Endothelial cell of umbilical vein (primary cell): ENCODE results near the gene LHX4. TPM values are rescaled to one million over a fixed set of nuclear protein-coding genes. Genes with fewer than 3 reads are reported as not detected.

ENCODE experiments used
- BruUV-seq: library from RNA; stranded (reverse); fragments of 400-500 nt; replicated peaks from 2 replicates; lab custom pipeline; 2021; lab: Mats Ljungman, UMichigan
- CTCF ChIA-PET: fragments of 300-600, 350-600 bp; sonication (Branson Sonifier 250); formaldehyde crosslinking; loops from one replicate; lab custom pipeline; 2021; ENCODE audit warnings: antibody characterized with exemption, inconsistent platforms; lab: Charles Lee
- POLR2A ChIA-PET: fragments of 300-600, 350-600 bp; sonication (Branson Sonifier 250); formaldehyde crosslinking; loops from one replicate; lab custom pipeline; 2021; ENCODE audit warnings: antibody characterized with exemption, inconsistent platforms; lab: Charles Lee
- DNase-seq: peaks from one replicate; pipeline ENCODE4 v3.0.0-alpha.2; 2011; ENCODE audit warnings: low read depth, low spot score
- FAIRE-seq: peaks from 2 replicates; lab custom pipeline; 2011; peaks lifted over from hg19 to GRCh38; lab: Jason Lieb, UNC
- H2AFZ ChIP-seq: 2 replicates; pipeline ENCODE4 v1.6.0; 2012; ENCODE audit warnings: low read depth, low read length, control low read depth, inconsistent platforms
- H3K27ac ChIP-seq: 2 replicates; pipeline ENCODE4 v1.5.1; 2011; ENCODE audit warnings: low read depth, mild to moderate bottlenecking, control low read depth, low read length, moderate library complexity; ENCODE audit not compliant: insufficient read depth
- H3K27me3 ChIP-seq, 2 experiments: 2 replicates each; pipeline versions ENCODE4 v1.6.0 to v1.6.1; 2011; ENCODE audit warnings: low read length in 2 of 2, mixed read lengths in 1 of 2; ENCODE audit not compliant: control insufficient read depth in 2 of 2, insufficient read depth in 2 of 2
- H3K36me3 ChIP-seq, 2 experiments: 2 replicates in 1 of 2; 3 replicates in 1 of 2; pipeline ENCODE4 v1.5.1; 2011; ENCODE audit warnings: low read length in 2 of 2, mild to moderate bottlenecking in 1 of 2, moderate library complexity in 1 of 2; ENCODE audit not compliant: control insufficient read depth in 2 of 2, insufficient read depth in 2 of 2; ENCODE audit errors: extremely low read depth in 1 of 2
- H3K4me1 ChIP-seq: 3 replicates; pipeline ENCODE4 v1.5.1; 2011; ENCODE audit warnings: mild to moderate bottlenecking, low read length; ENCODE audit not compliant: control insufficient read depth, insufficient read depth; ENCODE audit errors: extremely low read depth
- H3K4me2 ChIP-seq: 2 replicates; pipeline ENCODE4 v1.6.1; 2011; ENCODE audit warnings: low read length, control low read depth, mixed read lengths; ENCODE audit not compliant: insufficient read depth
- H3K4me3 ChIP-seq, 3 experiments: fragments of 200-600 bp in 1 of 3; sonication (generic), shearing (Covaris generic) in 1 of 3; replicated peaks in 1 of 3; 2 replicates each; pipeline ENCODE4 v1.5.1; 2011 to 2016; ENCODE audit warnings: control low read depth in 3 of 3, low read length in 3 of 3, mild to moderate bottlenecking in 2 of 3, inconsistent platforms in 1 of 3, low read depth in 1 of 3, moderate library complexity in 1 of 3; ENCODE audit not compliant: insufficient read depth in 1 of 3
- H3K79me2 ChIP-seq: 2 replicates; pipeline ENCODE4 v1.6.0; 2012; ENCODE audit warnings: low read length, inconsistent platforms; ENCODE audit not compliant: control insufficient read depth, insufficient read depth
- H3K9ac ChIP-seq: replicated peaks from 2 replicates; pipeline ENCODE3; 2011; ENCODE audit warnings: low read length, control low read depth; ENCODE audit not compliant: insufficient read depth; ENCODE audit errors: extremely low read depth
- H3K9me1 ChIP-seq: replicated peaks from 3 replicates; pipeline ENCODE4 v1.6.0; 2011; ENCODE audit warnings: mild to moderate bottlenecking, low read length; ENCODE audit not compliant: control insufficient read depth, insufficient read depth; ENCODE audit errors: extremely low read depth
- H3K9me3 ChIP-seq: replicated peaks from 2 replicates; pipeline ENCODE4 v1.5.1; 2012; ENCODE audit warnings: low read length, inconsistent platforms; ENCODE audit not compliant: control insufficient read depth, insufficient read depth
- H4K20me1 ChIP-seq: replicated peaks from 2 replicates; pipeline ENCODE3; 2011; ENCODE audit warnings: mild to moderate bottlenecking, low read length; ENCODE audit not compliant: control insufficient read depth, insufficient read depth; ENCODE audit errors: extremely low read depth
- CTCF ChIP-seq, 2 donors: IDR thresholded peaks; 1 replicate in 1 of 2; 2 replicates in 1 of 2; pipeline ENCODE4 v1.5.1; 2011; ENCODE audit warnings: low read length in 2 of 2, mild to moderate bottlenecking in 2 of 2, moderate library complexity in 2 of 2, control low read depth in 1 of 2, inconsistent platforms in 1 of 2, low read depth in 1 of 2; ENCODE audit not compliant: insufficient read depth in 1 of 2; ENCODE audit errors: extremely low read depth in 1 of 2
- EZH2 ChIP-seq: IDR thresholded peaks from 2 replicates; pipeline ENCODE4 v1.6.1; 2012; ENCODE audit warnings: borderline replicate concordance, low read depth, mild to moderate bottlenecking, moderate library complexity, low read length, inconsistent platforms; ENCODE audit not compliant: severe bottlenecking
- POLR2A ChIP-seq: IDR thresholded peaks from 2 replicates; pipeline ENCODE4 v1.6.1; 2012; ENCODE audit warnings: low read depth, mild to moderate bottlenecking, control low read depth, low read length
- dilution Hi-C: fragments of 300-500 bp; cut with MboI; formaldehyde crosslinking; loops from one replicate; pipeline ENCODE4 v1.15.0; 2019; ENCODE audit warnings: low sequenced_read_pairs; ENCODE audit not compliant: extremely low pct_ligation_motif_present
- intact Hi-C: fragments of 100-400 bp; cut with micrococcal nuclease; formaldehyde crosslinking; loops from one replicate; pipeline ENCODE4 v1.10.0; 2022
- polyA plus RNA-seq, 4 experiments: library from polyadenylated mRNA; depleted of rRNA in 3 of 4; stranded (reverse) in 3 of 4; unstranded in 1 of 4; fragments of >200 nt; gene quantifications; 2 replicates each; pipeline versions ENCODE4 v1.2.1 to v1.2.3, GENCODE V29; 2011 to 2012; ENCODE audit warnings: missing spikeins in 1 of 4
- total RNA-seq: library from RNA; stranded (reverse); gene quantifications from 2 replicates; pipeline ENCODE4 v1.2.3, GENCODE V29; 2021

The LHX4 gene
- total and polyA plus RNA-seq, 2 donors (not counting 3 experiments of a cell fraction or from before 2014, with no cell fraction given), result not detected

- CTCF ChIA-PET, result interaction anchor here (0.9 to 3.4 kb wide), 33 partner anchors 9 to 675 kb away, joined by 3 to 70 read pairs (median 5); no protein-coding TSS in a partner anchor
- Histone ChIP-seq H3K9me3 (no peaks in the 10 kb centered on the region), H2AFZ (no peak overlapping the region), H3K4me3 (no peak overlapping the region), H3K9me1 (no peaks in the 10 kb centered on the region), H3K9ac (no peak overlapping the region), H3K4me1 (no peaks in the 10 kb centered on the region), H3K4me2 (no peak overlapping the region), H3K79me2 (no peaks in the 10 kb centered on the region), H3K27ac (no peak overlapping the region), H3K36me3 (peaks cover 4 to 27% of the 10 kb centered on the region in 2 experiments), H4K20me1 (no peaks in the 10 kb centered on the region), H3K27me3 (no peaks in the 10 kb centered on the region)
- TF ChIP-seq EZH2 (no peak), CTCF (IDR thresholded peaks at IDR 0.05; ENCODE audit: extremely low read depth in 1 of 2, insufficient read depth in 1 of 2, low read depth in 1 of 2, low read length in 2 of 2) (peak; percentile 67 to 80)
- POLR2A ChIA-PET, result no interaction called here
- dilution Hi-C loops (no loop called here), intact Hi-C loops (loop anchor here (1.0 kb wide), 4 partner anchors 64 to 294 kb away; no protein-coding TSS in a partner anchor)
- DNase-seq (peak; percentile 44), FAIRE-seq (peak; percentile 74)
- BruUV-seq, result no TSS peak
Measured at GRCh38 chr1:180188091-180188506, 42.0 kb upstream of the LHX4 start.

- intact Hi-C loops (loop anchor here (1.0 kb wide), 4 partner anchors 64 to 294 kb away; no protein-coding TSS in a partner anchor), dilution Hi-C loops (no loop called here)
- no peak overlapping the region for H3K27ac ChIP-seq
- no peak overlapping the region for H2AFZ ChIP-seq
- BruUV-seq, result no TSS peak
- H3K27me3 ChIP-seq, result no peaks in the 10 kb centered on the region
- FAIRE-seq, result no peak
- H3K4me2 ChIP-seq, result no peak overlapping the region
- H3K36me3 ChIP-seq, result peaks cover 4 to 25% of the 10 kb centered on the region in 2 experiments
- no peak overlapping the region for H3K9ac ChIP-seq
- H4K20me1 ChIP-seq, result no peaks in the 10 kb centered on the region
- no peaks in the 10 kb centered on the region for H3K9me3 ChIP-seq
- ChIA-PET CTCF (interaction anchor here (0.9 to 3.4 kb wide), 28 partner anchors 8 to 675 kb away, joined by 3 to 70 read pairs (median 5); no protein-coding TSS in a partner anchor), POLR2A (no interaction called here)
- H3K9me1 ChIP-seq, result no peaks in the 10 kb centered on the region
- no peak overlapping the region for H3K4me3 ChIP-seq
- H3K79me2 ChIP-seq, result no peaks in the 10 kb centered on the region
- DNase-seq, result no peak
- no peak for TF ChIP-seq POLR2A
- TF ChIP-seq EZH2, result no peak
- no peaks in the 10 kb centered on the region for H3K4me1 ChIP-seq
Measured at GRCh38 chr1:180188684-180189175, 41.3 kb upstream of the LHX4 start.
